Skeletal muscle cell (primary cell): Measurements from ENCODE around the gene KLK2.
"Not testable (repeated sequence)": the region's sequence is repeated elsewhere in the genome, so short reads cannot be mapped to it uniquely, and the experiment has no call there.

Experiments
- DNase-seq: peaks from one replicate; pipeline ENCODE4 v3.0.0-alpha.2; 2010; ENCODE audit warnings: low read depth
- H3K4me3 ChIP-seq: 2 replicates; pipeline ENCODE4 v1.5.1; 2011; ENCODE audit warnings: low read depth, mild to moderate bottlenecking, control low read depth, low read length, moderate library complexity

KLK2 gene

DNA sequence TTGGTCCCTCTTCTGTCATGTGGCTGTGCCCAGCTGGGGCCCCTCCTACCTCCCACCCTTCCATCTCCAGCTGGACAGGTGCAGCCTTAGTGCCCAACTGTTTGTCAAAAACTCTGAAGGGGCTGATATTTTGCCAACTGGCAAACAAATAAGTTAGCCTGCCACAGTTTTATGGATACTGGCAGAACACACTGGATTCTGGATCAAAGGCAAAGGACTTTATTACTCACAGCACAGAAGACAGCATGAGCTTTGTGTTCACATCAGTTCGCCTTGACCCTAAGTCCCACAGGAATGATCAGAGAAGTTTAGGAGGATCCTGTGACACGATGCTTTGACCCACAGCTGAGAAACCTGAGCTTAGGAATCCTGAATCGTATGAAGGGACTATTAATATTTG lies 16.4 kb downstream of the KLK2 start:
- no peak for DNase-seq
- no peak overlapping the region for H3K4me3 ChIP-seq

DNA sequence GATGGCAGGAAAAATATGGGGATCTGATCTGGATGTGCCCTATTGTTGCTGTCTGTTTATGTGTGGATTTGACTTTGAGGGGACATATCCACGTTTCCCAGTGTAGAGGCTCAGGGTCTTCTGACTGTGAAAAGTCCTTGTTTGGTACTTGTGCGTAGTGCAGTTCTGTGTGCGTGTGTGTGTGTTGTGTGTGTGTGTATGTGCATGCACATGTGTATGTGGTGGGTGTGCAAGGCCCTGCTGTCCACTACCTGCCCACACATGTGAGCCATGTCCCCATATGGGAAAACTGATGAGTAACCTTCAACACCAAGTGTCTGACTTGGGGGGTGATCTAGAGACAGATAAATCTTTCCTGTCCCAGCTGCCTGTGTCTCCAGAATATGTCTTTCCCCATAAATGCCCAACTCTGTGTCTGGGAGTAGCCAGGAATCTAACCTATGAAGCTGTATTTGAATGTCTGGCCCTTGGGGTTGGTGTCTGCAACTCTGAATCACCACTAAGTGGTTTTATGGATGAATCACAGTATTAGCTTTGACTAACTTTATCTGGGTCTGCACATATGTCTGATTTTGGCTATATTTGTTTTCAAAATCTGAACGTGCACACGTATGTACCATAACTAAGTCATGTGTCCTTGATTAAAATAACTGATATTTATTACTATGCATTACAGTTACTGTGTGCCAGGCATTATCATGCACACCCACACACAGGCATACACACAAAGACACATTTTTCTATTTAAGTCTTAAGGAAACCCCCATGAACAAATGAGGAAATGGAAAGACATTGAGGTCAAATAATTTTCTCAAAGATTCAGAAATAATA lies 17.4 kb downstream of the KLK2 start:
- DNase-seq, result no peak

DNA sequence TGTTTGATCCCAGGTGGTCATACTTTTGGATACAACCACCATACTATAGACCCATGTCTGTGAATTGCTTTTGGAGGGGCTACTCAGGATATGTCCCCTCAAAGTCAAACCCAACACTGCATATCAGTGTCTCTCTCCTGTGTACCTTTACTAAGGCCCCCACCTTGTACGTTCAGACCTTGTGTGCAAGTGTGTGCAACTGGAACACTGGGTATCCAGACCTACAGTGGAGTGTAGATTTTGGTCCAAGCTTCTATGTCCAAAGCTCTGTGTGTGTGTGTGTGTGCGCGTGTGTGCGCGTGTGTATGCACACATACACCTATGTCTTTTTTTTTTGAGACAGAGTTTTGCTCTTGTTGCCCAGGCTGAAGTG lies 18.0 kb downstream of the KLK2 start:
- no peak for DNase-seq
- no peak overlapping the region for H3K4me3 ChIP-seq

More for the DNA sequence above, 17.4 kb downstream of the KLK2 start:
- H3K4me3 ChIP-seq, result no peak overlapping the region

DNA sequence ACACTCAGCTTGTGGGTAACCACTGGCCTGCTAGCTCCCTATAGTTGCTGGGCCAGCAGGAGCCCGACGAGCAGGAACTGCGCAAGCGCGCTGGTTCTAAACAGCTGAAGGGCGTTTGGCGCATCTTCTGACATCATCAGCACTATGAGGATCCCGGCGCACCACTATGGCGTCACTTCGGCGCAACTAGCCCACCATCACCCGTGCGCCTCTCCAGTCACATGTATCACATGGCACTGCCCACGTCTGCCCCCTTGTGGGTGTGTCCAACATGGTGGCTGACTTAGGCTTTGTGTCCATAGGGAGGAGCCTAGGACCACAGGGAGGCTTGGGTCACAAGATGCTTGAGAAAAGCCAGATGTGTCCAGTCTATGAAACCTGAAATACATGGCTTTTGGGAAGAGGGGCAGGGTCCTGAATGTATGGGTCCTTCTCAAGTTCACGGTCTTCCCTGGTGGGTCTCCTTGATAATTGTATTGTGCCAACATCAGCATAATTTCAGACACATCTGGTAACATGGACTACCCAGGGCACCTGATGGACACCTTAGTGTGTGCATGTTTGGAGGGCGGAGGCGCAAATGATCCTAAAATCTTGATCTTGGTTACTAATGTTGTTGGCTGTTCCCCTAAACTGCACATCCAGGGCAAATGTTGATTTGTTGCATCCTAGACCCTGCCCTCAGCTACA lies 20.0 kb downstream of the KLK2 start:
- DNase-seq, result no peak
- no peak overlapping the region for H3K4me3 ChIP-seq

DNA sequence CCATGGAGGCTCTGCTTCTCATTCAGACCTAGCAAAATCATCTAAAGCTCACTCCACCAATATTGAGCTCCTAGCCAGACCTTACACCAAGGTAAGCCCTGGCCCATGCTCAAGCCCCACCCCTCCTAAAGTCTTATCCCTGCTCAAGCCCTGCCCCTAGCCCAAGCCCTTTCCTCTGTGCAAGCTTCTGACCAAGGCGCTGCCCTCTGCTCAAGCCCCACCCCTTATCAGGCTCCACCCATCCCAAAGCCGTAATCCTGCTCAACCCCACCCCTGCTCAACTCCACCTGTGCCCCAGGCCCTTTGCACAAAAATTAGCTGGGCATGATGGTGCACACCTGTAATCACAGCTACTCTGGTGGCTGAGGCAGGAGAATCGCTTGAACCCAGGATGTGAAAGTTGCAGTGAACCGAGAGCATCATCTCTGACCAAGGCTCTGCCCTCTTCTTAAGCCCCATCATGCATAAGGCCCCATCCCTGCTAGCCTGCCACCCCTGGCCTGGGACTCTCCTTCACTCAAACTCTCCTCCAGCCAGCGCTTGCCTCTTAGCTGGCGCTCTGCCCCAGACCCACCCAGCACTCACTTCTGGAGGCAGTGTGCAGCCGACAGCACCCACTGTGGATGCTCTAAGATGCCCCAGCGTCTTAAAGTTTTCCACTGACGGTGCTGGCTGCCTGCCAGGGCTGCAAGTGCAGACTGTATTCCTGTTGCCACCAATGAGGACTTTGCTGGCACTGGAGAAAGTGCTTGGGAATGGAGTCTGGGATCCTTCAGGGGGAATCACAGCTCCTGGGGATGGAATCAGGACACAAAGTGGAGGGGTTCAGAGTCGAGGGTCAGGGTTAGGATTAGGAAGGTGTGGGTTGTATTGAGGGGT lies 21.5 kb downstream of the KLK2 start:
- DNase-seq, result no peak
- H3K4me3 ChIP-seq, result no peak overlapping the region

DNA sequence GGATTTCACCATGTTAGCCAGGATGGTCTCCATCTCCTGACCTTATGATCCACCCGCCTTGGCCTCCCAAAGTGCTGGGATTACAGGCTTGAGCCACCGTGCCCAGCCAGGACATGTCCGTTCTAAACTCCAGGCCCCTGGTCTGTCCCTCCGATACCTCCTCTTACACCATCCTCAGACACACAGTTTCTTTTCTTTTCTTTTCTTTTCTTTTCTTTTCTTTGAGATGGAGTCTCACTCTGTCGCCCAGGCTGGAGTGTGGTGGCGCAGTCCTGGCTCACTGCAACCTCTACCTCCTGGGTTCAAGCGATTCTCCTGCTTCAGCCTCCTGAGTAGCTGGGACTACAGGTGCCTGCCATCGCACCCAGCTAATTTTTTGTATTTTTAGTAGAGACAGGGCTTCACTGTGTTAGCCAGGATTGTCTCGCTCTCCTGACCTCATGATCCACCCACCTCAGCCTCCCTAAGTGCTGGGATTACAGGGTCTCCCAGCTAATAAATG lies 22.9 kb downstream of the KLK2 start:
- not testable (repeated sequence) for H3K4me3 ChIP-seq, DNase-seq

DNA sequence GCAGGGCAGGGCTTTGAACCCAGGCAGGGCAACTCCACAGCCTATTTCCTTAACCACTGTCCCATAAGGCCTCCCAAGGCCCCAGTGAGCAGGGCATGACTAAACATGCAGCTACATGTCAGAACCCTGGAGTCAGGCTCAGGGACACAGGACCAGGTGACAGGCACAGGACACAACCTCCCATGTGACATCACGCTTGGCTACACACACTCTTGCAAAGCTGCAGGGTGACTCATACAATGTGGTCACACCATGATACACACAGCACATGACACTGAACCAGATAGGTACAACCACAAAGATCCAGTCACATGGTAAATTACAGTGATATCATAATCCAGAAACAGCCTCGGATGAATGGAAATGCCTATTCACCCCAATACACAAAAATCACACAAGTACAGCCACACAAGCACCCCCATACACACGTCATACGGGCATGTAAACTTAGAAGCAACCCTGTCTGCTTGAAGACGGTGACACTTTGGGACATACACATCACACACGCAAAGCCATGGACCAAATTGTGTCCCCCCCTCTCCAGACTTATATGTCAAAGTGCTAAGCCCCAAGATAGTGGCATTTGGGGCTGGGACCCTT lies 23.5 kb downstream of the KLK2 start:
- H3K4me3 ChIP-seq, result no peak overlapping the region
- no peak for DNase-seq

DNA sequence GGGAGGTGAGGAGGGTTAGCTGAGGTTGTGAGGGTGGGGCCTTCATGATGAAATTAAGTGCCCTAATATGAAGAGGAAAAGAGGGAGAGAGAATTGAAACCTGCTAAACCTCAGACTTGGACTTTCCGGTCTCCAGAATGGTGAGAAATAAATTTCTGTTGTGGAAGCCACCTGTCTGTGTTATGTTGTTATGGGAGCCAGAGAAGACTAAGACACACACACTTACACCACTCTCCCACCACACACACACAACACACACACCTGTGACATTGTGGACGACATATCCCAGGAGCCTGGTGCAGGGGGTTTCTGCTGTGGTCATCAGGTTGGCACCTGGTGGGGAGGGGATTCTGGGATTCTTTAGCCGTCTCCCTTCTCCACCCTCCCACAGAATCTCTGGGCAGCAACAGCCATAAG lies 24.0 kb downstream of the KLK2 start:
- no peak for DNase-seq
- no peak overlapping the region for H3K4me3 ChIP-seq

DNA sequence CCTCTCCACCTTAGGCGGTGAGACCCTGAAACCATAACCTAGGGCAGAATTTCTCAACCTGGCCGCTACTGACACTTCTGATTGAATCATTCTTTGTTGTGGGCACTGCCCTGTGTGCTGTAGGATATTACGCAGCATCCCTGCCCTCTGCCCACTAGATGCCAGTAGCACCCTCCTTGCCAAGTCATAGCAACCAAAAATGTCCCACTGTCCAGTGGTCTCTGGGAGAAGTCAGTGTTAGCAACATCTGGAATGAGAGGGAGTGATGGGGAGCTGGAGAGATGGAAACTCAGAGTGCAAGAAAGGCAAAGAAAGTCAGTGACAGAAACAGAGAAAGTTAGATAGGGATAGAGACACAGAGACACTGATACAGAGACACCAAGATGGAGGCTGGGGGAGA lies 24.4 kb downstream of the KLK2 start:
- DNase-seq, result no peak

DNA sequence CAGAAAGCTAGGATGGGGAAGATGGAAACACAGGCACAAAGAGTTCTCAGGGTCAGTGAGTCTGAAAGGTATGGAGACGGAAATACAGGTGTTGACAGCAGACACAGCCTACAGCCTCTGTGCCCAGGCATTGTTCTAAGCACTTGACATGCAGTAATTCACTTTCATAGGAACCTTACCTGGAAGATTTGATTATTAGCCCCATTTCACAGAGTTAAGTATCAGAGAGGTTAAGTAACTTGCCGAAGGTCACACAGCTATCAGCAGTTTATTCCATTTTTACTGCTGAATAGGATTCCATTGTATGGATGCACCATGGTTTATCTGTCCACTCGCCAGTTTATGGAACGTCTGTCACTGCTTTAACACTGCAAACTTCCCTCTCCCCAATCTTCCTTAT lies 24.8 kb downstream of the KLK2 start:
- no peak for DNase-seq
- H3K4me3 ChIP-seq, result no peak overlapping the region

More for the DNA sequence above, 24.4 kb downstream of the KLK2 start:
- no peak overlapping the region for H3K4me3 ChIP-seq

DNA sequence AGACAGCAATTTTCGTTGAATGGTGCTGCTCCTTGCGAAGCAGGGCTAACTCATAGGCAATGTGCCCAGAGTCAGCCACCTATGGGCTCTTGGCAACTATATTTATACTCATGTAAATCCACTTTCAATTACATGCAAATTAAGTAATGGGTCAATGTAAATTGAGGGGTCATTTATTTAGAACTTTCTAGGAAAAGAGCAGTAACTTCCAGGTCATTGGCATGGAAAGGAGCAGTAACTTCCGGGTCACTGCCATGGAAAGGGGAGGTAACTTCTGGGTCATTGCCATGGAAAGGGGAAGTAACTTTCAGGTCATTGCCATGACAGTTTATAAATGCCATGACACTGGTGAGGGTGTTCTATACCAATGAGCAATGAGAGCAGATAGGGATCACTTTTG lies 26.3 kb downstream of the KLK2 start:
- DNase-seq, result no peak
- no peak overlapping the region for H3K4me3 ChIP-seq

DNA sequence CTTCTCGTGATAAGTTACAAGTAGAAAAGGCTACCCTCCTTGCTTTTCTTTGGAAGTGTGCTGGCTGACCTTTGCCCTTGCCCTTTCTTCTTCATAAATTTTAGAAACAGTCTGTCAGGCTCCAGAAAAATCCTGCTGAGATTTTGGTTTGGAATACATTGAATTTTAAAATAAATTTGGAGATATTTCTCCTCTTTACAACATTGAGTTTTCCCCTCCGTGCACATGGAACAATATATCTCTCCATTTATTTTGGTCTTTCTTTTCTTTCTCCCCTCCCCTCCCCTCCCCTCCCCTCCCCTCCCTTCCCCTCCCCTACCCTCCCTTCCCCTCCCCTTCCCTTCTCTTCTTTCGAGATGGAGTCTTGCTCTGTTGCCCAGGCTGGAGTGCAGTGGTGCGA lies 29.4 kb downstream of the KLK2 start:
- DNase-seq, result no peak
- no peak overlapping the region for H3K4me3 ChIP-seq

DNA sequence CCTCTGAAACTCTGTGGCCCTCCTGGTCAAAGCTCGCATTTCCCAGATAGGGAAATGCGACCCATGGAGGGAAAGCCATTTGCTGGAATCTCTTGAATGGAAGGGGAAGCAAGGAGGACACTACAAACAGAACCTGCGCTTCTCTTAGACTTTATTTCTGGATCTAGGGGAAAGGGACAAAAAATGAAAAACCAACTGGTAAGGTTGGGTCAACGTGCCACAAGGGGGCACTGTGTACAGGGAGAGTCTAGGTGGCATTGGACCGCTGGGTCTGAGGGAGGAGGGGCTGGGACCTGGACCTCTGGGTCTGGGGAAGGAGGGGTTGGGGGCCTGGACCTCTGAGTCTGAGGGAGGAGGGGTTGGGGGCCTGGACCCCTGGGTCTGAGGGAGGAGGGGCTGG lies 33.0 kb downstream of the KLK2 start:
- H3K4me3 ChIP-seq, result no peak overlapping the region
- DNase-seq, result no peak

DNA sequence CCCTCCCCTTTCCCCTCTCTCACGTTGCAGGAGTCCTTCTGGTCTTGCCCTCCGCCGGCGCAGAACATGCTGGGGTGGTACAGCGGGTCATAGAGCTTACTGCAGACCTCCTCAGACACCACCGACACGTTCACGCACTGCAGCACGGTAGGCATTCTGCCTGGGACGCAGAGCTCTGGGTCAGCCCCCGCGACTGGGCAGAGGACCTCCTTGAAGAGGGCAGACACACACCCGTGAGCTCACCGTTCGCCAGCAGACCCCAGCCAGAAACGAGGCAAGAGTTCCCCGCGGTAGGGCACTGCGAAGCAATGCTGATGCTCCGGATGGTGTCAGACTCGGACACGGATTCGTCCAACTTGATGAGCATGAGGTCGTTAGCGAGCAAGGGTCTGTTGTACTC lies 35.1 kb downstream of the KLK2 start:
- DNase-seq, result no peak
- H3K4me3 ChIP-seq, result no peak overlapping the region

DNA sequence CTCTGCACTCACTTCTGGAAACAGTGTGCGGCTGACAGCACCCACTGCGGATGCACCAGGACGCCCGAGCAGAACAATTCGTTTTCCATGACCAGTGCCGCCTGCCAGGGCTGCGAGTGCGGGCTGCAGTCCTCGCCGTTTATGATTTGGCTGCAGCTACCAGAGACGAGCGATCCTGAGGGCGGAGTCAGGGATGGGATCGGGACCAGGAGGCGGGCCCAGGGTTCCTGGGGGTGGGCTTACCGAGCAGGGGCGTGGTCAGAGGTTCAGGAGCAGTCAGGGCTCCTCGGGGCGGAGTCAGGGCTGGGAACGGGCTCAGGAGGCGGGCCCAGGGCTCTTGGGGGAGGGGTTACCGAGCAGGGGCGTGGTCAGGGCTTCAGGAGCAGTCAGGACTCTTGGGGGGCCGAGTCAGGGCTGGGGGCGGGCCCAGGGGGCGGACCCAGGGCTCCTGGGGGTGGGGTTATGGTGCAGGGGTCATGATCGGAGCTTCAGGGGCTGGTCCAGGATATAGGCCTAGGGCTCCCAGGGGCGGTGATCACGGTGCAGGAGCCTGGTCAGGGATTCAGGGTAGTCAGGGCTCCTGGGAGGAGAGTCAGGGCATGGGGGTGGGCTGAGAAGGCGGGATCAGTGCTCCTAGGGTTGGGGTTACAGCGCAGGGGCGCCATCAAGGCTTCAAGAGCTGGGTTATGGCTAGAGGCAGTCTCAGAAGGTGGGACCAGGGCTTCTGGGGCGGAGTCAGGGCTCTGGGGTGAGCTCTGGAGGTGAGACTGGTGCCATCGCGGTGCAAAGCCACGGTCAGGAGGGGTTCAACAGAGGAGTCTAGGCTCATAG lies 36.2 kb downstream of the KLK2 start:
- H3K4me3 ChIP-seq, result no peak overlapping the region
- DNase-seq, result no peak

DNA sequence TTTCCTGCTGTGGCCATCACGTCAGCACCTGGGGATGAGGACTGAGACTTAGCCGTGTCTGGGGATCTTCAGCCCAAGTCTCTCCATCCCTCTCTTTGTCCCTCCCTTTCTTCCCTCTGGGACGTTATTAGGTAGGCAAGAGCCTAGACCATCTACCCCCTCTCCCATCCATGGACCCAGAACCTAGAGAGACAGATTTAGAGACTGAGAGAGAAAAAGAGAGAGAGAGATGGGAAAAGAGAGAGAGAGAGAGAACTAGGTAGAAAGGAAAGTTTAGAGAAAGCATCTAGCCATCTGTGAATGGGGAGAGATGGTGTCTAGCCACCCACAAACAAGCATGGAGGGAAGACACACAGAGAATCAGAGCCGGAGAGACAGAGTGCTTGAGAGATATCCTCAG lies 37.5 kb downstream of the KLK2 start:
- no peak overlapping the region for H3K4me3 ChIP-seq
- DNase-seq, result no peak

DNA sequence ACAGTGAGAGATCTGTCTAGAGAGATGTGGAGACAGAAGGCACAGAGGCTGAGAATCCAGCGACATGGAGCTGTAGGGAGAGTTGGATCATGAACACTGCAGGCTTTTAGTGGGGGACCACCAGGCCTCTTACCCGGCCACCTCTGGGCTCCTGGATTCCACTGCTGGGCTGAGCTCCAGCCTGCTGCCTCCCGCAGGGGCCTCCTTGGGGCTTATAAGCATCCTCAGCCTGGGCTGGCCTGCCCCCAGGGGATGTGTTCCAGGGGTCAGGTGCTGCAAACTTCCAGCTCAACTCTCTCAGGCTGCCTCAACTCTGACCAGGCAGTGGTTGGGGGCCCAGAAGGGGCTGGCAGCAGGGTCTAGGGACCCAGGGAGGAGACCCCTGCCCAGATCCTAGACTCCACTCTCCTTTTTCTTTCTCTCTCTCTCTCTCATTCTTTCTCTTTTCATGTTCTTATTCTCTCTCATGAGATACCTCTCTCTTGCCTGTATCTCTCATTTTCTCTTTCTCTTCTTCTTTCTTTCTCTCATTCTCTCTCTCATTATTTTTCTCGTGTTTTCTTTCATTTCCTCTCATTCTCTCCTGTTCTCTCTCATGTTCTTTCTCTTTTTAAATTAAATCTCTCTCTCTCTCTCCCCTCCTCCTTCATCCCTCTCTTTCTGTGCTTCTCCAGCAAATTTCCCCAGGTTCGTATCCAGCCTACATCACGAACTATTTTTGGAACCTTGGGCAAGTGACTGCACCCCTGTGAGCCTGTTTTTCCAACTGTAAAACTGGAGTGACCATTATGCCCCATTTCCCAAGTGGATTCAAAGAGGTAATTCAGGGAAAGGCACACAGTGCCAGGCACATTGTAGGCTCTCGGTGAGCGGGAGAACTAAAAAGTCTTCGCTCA lies 38.2 kb downstream of the KLK2 start, which contains the start of gene KLK4:
Gene KLK4, minus strand, starts transcription at position 190 of the 896 bp plus-strand sequence. CDS start 657 bp downstream, outside the sequence.
- no peak within 1 kb of the TSS for H3K4me3 ChIP-seq
- no peak for DNase-seq
